CD4-positive, alpha-beta T cell treated with Interleukin-10 for 1 hour (primary cell): ENCODE results near the gene POLR2J.

ENCODE experiments used
- DNase-seq: peaks from one replicate; pipeline ENCODE4 v3.0.0-alpha.2; 2020

Gene POLR2J

DNA sequence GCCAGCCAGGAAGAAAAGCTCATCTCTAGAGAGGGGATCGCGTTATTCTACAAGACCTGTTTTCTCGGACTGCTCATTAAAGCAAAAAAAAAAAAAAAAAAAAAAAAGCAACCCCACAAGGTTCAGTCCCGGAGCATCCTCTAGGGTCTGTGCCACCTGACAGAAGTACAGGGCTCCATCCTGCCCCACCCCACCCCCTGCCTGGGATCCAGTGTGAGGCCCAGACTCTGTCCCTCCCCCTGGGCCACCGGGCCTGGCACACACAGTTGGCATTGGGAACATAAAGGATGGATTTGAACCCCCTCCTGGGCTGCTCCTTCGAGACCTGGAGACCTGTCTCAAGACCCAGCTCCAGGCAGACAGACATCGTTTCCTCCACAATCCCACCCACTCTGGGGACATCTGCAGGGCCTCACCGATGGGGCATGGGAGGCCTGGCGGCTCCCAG is 44.7 kb downstream of the POLR2J start:
- peak; percentile 32 for DNase-seq

- DNase-seq = peak; percentile 90
Observed at GRCh38 chr7:102433219-102434038, 45.3 kb downstream of the POLR2J start, which contains the start of gene ORAI2. ORAI2 (plus strand) TSS chr7:102433575; CDS start chr7:102438957, 5,382 bp downstream.

DNA sequence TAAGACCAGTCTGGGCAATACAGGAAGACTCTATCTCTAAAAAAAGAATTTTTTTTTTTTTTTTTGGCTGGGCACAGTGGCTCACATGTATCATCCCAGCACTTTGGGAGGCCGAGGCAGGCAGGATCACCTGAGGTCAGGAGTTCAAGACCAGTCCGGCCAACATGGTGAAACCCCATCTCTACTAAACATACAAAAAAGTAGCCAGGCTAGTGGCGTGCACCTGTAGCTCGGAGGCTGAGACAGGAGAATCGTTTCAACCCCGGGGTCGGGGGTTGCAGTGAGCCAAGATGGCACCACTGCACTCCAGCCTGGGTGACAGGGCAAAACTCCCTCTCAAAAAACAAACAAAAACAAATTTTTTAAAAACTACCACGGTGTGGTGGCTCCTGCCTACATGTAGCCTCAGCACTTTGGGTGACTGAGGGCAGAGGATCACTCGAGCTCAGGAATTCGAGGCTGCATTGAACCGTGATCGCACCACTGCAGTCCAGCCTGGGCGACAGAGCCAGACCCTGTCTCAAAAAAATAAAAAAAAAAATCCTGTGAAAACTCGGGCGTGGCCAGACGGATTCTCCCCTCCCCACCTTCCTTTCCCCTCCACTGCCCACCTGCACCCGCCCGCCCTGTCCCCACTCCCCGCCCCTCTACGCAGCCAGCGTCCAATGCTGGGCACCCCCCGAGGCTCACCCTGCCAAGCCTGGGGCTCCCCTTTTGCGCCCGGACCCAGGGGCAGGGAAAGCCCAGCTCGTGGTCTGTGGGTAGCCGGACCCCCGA is 46.1 kb downstream of the POLR2J start:
- no peak for DNase-seq

DNA sequence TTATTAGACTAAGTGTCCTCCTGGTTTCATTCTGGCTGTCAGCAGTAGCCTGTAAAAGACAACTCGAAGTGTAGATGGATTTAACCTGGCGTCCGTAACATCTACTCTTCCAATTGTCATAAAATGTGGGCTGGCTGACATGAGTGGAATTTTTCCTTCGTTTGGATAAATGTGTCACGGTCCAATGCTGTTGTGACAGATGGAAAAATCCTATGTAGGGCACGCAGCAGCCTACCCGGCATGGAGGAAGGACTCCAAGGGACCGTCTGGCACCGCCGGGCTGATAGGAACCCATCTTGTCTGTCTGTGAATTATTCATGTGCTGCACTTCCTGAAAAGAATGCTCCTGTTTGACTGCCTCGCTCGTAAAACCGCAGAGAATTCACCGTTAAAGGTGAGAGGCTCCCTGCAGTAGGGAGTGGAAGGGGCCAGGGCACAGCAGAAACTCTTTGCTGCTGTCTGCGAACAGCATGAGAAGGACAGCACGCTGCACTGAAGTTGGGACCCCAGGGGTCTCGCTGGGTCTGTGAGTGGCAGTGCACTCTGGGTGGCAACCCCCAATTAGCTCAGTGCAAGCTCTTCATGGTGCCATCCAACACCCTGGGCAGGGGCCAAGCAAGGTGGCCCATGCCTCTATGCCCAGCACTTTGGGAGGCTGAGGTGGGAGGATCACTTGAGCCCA is 47.0 kb downstream of the POLR2J start:
- DNase-seq = peak; percentile 81

- DNase-seq = no peak
Observed at GRCh38 chr7:102429141-102429899, 49.4 kb downstream of the POLR2J start.

DNA sequence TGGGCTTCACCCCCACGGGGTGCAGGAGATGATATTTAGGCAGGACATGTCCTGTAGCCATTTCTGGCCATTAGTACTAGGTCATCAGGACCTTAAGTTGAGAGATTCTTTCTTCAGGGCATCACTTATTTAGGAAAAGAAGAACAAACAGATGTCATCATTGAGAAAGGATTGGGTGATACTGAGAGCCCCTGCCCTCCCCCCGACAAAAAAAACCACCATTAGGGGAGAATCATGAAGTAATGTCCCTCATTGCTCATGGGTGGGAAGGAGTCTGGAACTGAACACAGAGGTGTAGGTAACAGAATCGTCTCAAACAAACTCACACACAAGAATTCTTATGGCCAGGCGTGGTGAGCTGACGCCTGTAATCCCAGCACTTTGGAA is 51.7 kb downstream of the POLR2J start:
- no peak for DNase-seq

DNA sequence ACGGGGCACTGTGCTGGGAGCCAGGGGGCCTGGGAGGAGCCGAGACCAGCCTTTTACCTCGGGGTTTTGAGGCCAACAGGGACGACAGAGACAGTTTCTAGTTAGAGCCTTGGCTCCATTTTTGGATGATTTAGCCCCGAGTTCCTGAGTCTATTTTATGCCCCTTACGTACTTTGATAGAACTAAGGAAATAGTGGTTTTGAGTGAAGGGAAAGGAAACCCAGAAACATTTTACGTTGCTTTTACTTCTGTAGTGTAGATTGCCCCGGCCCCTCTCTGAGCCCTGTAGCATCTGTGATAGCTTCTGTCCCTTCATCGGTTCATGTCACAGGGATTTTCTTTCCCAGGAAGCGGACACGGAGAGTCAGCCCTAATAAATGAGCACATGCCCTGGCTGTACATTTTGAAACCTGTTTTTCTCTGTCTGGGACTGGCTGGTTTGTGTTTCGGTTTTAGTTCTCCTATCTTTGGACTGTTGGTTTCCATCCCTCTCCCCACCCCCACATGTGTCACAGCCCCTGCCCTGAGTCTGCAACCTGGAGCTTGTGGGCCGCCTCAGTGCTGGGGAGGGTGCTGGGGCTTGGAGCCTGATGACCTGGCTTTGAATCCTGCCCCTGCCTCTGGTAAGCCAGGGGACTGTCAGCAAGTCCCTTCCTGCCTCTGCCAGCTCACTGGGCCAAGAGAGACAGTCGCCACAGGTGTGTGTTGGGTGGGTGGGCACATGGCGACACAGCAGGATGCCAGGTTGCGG is 52.3 kb downstream of the POLR2J start:
- peak; percentile 78 for DNase-seq

DNA sequence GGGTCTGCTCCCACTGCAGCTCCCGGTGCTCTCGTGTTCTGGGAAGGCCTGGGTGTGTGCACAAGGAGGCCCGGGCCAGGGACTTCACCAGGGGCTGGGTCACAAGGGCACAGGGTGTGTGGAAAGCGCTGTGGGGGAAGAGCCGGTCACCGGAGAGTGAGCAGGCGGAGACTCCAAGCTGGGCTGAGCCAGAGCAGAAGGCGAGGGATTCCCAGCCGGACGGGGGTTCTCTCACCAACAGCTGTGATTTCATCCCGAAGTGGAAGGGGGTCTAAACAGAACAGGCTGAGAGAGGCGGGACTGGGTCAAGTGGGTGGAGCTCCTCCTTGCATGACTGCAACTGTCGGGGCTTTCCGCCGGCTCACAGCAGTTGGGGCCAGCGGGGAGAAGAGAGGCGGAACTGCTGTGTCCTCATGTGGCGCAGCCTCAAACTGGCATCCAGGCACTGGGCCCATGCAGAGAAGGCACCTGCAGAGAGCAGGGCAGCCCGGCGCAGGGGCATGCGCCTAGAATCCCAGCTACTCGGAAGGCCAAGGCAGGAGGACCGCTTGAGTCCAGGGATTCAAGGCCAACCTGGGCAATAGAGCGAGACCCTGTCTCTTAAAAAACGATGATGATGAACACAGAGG is 53.0 kb downstream of the POLR2J start:
- DNase-seq = peak; percentile 91

DNA sequence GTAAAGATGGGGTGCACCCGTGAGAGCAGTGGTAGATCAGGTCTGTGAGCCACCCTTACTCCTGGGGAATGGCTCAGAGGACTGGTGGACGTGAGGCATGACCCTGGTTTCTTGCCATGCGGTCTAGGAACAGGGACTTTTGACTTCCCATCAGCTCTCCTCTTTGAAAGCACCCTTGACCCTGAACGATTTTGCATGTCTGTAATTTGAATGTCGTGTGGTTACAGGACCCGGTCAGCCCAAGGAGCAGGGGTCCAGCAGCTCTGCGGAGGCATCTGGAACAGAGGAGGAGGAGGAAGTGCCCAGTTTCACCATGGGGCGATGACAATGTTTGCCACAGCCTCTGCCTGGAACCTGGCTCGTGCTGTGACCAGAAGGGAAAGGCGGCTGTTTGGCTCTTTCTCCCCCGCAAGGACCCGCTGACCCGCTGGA is 53.9 kb downstream of the POLR2J start:
- no peak for DNase-seq

GRCh38 chr7:102424129-102424551 is 54.6 kb downstream of the POLR2J start:
- no peak for DNase-seq
